D341Med (cell line): ENCODE measurements around the gene KCNC4.

ENCODE experiments used
- DNase-seq: peaks from one replicate; pipeline ENCODE4 v3.0.0; 2012; ENCODE audit warnings: low spot score

Gene KCNC4

GRCh38 chr1:110254604-110255391, 44.7 kb downstream of the KCNC4 start:
- no peak for DNase-seq

GRCh38 chr1:110255392-110255787, 45.3 kb downstream of the KCNC4 start:
- no peak for DNase-seq

DNA sequence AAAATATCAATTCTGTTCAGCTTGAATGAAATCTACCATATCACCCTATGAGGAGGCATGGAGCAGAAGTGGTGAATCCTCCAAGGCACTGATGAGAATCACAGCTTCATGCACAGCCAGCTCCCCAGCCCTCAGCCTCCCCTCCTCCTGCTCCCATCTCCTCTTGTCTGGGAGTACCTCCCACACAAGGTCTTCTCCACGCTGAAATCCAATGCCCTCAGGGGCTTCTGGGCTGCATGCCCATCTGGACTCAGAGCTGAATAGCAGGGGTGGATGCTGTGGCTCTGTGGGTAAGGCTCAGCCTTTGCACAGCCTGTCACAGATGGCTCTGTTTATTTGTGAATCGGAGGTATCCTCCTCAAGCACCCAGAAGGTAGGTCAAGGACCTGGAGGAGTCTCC, 48.6 kb downstream of the KCNC4 start:
- no peak for DNase-seq

GRCh38 chr1:110259770-110260169, 49.7 kb downstream of the KCNC4 start:
- DNase-seq = no peak
